HG02642 (cell line): ENCODE measurements around the gene SUSD3.

Source experiments
- ATAC-seq: cut with Tn5 transposase; IDR thresholded peaks from one replicate; pipeline ENCODE4 v1.9.1; 2021; ENCODE audit warnings: mild to moderate bottlenecking; ENCODE audit not compliant: unreplicated experiment, poor library complexity

The SUSD3 gene

DNA sequence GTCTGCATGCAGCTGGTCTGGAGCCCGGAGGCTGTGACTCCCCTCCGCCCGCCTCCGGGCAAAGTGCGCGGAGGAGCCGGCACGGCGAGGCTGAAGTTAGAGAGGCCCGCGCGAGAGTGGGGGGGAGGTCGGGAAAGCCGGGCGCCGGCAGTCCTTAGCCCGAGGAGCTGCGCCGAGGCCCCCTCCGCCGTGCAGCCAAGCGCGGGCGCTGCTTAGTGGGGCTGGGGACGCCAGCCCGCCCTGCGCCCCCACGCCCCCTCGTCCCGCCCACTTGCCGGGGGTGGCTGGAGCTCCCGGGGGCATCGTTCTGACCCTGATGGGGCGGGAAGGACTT lies 75.1 kb downstream of the SUSD3 start:
- ATAC-seq: peak; percentile 34

DNA sequence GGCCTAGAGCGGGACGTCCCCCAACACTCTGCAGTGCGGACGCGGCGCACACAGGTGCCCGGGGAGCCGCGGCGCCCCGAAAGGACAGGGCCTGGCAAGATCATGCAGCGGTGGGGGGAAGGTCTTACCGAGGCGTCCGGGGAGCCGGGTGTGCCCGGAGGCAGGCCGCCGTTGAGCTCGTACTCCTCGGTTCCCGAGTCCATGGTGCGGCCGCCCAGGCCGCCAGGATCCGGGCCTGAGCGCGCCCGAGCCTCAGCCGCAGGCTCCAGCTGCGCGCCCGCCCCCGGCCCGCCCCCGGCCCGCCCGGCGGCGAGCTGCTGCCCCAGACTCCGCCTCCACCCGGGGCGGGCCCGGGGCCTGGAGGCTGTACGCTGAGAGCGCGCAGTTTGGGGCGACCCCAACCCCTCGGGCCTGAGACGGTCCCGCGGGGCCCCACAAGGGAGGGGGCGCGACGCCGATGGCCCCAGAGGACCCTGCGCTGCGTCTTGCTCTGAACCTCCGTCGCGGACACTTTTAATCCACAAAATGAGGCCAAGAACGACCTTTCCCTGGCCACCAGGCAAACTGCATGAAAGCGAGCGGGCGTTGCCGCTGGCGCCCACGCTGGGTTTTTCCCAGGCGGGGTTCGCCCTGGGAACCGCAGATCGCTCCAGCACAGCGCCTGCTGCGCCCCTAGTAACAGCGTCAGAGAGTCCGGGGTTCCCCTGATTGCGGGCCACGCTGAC lies 75.7 kb downstream of the SUSD3 start, which contains the start of gene NINJ1:
Gene NINJ1, minus strand, starts transcription at position 237 of the 725 bp plus-strand sequence. Its CDS starts 34 bp downstream, at position 203.
- peak; percentile 85 for ATAC-seq
